Effector CD4-positive, alpha-beta T cell (primary cell): Measurements from ENCODE around the gene PRDM16.
"Not testable (repeated sequence)": the region's sequence is repeated elsewhere in the genome, so short reads cannot be mapped to it uniquely, and the experiment has no call there.

Experiments
- DNase-seq: peaks from one replicate; pipeline ENCODE4 v3.0.0-alpha.2; 2020

Gene PRDM16

DNA sequence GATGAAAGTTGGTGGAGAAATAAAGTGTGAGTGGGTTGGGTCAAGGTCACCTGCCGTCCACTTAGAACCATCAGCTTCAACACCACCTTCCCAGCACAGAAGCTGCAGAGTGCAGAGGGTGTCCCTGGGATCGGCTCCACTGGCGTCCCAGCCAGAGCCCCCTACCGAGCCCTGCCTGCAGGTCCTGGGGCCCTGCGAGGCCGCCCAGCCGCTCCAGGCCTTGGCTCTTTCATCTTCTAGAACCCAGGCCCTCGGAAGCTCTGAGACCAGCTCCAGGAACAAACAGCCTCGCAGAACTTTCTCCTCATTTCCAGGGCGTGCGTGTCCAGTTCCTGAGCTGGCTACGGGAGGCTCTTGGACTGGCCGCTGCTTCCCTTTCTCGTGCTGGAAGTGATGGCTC lies 166.0 kb downstream of the PRDM16 start:
- no peak for DNase-seq

DNA sequence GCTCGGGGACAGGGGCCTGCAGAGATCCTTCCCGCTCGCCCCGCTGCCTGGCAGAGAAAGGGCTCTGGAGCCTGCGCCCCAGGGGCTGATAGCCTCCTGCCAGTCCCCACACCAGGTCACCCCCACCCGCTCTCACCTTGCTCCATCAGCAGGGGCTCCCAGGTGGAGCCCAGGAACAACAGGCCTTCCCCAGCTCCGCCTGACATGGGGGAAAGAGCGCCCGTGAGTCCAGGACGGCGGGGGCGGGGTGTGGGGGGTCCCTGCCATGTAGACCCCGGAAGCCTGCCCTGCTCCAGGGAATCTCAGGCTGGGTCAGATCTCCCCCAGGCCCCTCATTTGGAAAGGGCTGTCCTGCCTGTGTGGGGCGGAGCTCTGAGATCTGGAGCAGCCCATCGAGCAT lies 166.5 kb downstream of the PRDM16 start:
- DNase-seq = no peak

DNA sequence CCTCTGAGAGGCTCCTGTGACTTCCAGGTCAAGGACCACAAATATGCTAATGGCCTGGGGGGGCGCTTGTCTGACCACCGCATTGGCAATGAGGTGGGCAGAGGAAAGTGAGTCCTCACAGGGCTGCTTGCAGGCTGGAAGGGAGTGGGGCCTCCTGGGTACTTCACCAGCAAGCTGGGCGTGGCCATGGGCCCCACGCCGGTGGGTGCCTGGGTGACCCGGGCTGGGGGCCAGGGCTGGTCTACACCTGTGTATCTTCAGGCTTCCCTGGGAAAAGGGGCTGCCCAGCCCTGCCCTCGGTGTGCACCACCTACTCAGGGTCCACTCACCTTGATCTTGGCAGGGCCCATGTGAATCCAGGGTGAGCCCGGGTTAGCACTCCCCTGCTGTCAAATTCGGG lies 167.4 kb downstream of the PRDM16 start:
- no peak for DNase-seq

DNA sequence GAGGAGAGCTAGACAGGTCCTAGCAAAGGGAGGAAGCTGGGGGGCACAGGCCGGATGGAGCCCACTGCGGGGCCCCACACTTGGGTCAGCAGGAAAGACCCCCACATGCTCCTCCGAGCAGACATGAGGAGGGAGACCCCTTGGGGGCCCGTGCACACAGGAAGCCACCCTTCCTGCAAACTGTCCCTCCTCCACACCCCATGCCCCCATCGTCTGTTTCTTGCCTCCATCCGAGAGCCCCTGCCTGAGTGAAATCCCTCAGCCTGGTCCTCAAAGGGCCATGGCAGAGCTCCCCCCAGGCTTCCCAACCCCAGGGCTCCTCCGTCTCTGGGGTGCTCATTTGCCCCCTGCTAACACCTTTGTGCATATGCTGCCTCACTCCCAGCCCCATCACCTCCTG lies 168.0 kb downstream of the PRDM16 start:
- no peak for DNase-seq

DNA sequence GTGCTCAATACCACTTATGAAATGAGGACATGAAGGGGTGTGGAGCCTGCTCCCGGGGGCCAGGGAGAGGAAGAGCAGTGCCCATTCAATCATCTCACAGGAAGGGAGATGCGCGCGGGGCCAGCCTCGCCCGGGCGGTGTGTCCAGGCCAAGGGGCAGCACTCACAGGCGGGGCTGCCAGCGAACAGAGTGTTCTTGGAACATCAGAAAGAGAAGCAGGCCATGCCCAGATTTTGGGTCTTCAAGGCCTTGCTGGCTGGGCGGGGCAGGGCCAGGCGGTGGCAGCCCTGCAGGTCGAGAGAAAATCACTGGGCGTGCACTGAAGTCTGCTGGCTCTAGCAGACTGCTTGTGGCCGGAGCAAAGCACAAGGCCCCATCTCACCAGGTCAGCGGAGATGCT lies 168.6 kb downstream of the PRDM16 start:
- no peak for DNase-seq

DNA sequence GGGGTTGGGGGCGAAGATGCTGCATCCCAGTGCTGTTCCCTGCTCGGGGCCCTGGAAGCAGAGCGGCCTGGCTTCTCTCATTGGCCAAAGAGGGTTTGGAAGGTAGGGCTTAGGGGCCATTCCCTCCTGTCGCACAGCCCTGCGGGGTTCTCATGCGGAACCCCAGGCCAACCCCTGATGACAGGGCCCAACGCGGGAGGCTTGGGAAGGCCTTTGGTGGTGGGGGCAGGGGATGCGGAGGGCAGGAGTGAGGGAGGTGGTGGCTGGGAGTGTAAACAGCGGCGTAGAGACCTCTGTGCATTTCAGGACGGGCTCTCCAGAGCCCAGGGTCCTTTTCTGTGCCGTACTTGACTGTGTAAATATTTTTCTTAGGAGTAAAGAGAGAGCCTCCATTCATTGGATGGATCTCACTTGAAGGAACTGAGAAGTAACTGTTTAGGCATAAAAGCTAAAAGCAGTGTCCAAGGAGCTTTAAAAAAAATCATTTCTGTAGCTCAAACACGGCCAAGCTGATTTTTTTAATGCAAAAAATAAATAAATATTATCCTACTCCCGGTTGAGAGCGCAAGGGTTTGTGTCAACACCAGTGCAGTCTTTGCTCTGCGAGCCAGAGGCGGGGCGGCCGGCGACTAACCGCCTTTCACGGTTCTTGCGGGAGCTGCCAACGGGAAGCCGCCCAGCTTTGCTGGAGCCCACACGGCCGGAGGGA lies 169.1 kb downstream of the PRDM16 start:
- no peak for DNase-seq

DNA sequence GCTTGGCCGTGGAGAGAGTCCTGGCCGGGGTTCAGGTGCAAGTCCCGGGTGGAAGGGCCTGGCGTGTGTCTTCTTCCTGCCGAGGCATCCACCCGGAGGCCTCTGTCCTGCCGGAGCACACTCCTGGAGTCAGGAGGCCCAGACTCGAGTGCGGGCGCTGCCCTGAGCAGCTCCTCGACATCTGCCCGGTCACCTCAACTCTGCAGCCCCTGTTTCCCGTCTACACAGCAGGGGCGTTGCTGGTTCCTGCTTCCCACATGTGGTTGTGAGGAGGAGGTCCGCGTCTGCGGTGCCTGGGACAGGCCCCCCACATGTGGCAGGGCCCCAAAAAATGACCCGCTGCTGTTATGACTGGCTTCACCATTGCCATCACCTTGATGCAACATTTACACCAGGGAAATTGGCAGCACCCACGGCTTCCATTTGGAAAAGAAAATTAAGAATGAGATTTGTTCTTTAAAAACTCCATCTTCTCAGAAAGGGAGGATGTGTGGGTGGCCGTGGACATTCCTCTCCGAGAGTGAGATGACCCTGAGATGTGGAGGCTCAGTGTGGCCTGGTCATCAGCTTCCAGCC lies 169.8 kb downstream of the PRDM16 start:
- DNase-seq = no peak

DNA sequence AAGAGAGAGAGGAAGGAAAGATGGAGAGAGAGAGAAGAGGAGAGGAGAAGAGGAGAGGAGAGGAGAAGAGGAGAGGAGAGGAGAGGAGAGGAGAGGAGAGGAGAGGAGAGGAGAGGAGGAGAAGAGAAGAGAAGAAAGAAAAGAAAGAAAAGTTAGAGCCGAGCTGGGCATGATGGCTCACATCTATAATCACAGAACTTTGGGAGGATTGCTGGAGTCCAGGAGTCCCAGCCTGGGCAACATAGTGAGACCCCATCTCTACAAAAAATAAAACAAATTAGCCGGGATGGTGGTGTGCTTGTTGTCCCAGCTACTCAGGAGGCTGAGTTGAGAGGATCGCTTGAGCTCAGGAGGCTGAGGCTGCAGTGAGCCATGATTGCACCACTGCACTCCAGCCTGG lies 171.0 kb downstream of the PRDM16 start:
- not testable (repeated sequence) for DNase-seq

DNA sequence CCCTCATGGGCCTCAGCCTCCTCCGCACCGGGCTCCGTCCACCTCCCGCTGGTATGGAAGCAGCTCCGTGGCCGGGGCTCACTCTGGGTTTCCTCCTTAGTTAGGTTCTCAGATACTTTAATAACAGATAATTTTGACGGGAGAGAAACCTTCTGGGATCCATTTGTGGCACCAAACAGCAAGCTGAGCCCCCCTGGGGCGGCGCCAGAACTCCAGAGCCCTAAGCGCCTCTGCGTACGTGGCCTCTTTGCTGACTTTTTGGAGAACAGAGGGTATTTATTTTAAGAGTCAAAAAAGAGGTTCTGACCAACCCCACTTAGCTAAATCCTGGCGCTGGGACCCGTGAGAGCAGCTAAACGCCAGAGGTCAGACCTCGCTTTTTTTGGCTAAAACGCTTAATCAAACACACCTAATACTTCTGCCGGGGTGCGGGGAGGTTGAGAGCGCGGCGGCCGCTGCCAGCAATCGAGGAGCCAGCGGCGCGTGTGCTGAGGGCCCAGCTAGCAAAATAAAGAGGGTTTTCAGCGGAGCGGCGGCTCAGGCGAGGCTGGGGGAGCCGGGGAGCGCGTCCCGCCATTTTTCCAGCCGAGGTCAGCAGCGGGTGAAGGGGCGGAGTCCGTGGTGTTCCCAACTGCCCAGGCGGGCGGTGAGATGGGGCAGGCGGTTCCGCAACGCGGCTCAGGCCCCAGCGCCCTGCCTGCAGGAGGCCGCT lies 171.7 kb downstream of the PRDM16 start:
- DNase-seq = no peak

DNA sequence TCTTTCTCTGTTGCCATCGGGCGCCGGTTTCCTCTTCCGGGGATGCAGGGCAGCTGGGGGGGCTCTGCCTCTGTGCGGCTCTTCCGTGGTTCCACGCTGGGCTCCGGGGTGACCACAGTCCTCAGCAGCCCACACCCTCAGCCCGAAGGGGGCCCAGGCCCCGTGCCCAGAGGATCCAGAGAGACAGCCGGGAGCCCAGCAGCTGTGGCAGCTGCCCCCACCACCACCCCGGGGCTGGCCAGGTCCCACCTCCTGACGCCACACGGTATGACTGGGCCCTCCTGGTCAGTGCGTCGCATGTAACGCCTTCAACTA lies 172.2 kb downstream of the PRDM16 start:
- DNase-seq = no peak

DNA sequence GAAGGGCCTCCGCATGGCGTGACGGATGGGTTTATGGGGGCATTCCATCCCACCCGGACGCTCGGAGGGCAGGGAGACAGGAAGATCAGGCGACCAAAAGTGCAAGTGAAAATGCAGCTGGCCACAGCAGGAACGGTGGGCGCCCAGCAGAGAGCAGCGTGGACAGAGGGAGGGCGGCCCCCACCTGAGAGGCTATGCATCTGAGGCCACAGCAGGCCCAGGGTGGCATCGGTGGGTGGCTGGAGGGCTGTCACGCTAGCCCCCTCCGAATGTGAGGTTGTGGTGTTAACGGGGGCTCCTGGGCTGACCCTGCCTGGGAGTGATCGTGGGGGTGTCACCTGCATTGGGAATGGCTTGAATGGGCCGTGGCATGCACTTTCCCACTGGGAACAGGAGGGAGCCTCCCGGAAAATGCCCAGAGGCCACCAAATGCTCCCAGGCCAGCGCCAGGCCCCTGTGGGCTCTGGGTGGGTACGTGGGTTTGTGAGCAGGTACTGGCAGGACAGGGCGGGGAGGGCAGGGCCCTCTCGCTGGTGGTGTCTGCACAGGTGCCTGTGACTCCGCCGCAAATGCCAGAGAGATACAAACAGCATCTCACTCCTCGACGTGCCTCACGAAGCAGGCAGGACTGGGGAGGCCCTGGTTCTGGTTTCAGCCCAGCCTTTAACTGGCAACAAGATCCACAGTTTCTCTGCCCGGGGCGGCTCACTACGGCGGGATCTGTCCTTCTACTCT lies 172.8 kb downstream of the PRDM16 start:
- no peak for DNase-seq

DNA sequence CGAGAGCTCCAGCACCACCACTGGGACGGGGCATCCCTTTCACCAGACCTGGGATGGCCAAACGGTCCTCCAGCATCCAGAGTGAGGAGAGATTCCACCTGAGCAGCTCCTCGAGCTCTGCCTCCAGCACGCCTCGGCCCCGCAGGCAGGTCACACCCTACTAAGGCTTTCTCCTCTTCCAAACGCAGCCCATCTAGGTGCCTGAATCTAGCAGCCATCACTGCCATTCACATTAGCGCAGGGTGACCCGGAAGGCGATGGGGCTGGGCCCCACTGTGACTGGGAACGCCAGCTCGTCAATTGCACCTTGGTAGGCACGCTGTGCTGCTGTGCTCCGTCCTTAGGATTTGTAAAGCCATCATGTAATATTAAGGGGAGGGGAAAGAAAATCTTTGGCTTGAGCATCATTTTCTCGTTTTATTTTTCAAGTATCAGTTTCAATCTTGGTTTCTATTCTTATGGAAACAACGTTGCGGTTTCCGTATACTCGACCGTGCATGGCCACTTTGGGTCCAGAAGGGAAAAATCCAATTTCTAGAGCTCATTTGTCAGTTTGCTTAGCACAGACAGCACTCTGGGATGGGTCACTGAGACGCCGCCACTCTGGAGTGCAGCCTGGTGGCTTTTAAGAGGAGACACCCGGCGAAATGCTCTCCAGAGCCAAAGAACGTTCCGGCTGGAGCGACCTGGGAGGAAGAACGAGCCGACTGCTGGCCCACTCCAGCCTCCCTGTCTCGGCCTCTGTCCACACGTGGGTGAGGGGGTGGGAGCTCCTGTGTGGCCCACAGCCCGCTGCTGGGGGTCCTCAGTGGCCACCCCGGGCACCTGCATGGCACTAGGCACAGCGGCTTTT lies 173.6 kb downstream of the PRDM16 start:
- no peak for DNase-seq

DNA sequence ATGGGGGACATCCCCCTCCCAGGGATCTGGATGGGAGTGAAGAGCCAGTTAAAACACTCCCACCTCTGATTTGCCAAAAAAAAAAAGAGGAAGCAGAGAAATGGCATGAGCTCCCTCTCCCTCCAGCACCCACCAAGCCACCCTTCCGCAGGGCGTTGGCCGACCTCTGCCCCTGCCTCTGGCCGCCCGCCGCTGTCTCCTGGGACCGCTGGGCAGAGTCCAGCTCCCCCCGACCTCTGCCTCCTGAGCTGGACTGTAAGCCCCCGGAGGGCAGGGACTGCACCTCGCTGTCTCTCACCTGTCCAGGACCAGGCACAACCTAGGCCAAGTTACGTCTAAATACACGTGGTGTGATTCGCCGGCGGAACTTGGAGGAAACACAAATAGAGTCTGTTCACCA lies 174.3 kb downstream of the PRDM16 start:
- no peak for DNase-seq

DNA sequence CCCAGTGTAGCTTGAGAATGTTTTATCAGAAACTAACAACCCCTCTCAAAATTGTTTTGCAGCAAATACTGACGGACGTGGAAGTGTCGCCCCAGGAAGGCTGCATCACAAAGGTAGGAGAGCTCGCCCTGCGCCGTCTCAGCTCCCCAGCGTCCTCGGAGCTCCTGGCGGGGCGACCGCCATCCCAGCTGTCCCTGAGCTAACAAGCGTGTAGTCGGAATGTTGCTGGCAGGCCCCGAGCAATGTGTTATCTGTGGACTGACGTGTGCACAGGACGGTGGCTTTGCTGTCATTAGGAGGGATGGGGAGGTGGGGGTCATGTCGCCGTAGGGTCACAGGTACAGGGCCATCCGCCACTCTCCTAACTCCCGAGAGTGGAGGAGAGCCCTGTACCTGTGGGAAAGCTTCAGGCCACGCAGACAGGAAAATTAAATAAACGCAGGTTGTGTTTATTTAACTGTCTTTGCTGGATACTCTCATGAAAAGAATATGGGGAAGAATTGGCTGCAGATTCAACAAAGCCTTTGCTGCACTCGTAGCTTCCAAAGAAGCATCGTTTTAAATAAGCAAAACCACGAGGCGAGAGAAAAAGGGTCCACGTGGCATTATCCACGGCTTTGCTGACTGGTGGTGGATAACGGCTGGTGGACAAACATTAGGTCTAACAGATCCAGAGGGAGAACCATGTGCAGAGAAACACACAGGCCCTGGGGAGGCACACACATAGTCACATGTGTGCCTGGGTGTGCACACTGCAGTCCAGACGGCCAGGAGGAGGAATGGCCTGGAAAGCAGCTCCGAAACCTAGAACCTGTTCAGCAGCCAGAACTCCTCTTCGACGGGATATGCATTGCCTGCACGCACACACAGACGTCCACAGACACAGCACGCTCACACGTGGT lies 175.3 kb downstream of the PRDM16 start:
- no peak for DNase-seq

DNA sequence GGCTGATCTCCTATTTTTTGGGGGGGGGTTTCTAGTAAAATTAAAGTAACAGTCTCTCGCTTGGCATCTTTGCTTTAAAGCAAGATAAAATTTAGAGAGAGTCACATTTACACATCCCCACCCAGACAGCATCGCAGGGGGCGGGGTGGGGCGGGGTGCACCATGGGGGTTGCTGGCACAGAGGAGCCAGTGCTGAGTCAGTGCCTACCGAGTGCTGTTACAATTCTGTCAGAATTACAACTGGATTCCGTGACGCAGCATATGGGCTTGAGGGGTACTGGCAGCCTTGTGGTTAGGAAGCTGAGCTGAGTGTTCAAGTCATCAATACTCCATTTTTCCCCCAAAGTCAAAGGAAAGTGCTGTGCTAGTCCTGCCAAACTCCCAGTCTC lies 175.9 kb downstream of the PRDM16 start:
- DNase-seq = no peak

DNA sequence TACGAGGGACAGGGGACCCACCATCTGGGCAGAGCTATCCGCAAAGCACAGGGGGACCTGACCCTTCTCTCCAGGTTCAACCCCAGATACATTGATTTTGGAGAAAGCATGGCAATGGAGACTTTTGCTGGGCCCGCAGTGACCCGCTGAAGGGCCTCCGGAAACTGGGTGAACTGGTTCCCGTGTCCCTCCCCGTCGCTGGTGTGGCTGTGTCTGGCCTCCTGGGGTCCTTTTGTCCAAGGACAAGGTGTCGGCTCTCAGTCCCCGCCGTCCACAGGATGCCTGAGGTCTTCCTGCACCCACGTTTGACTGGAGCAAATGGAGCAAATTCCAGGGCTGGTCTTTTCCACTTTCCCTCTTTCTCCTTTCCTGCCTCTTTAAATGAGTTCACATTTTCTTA lies 176.3 kb downstream of the PRDM16 start:
- DNase-seq = no peak

DNA sequence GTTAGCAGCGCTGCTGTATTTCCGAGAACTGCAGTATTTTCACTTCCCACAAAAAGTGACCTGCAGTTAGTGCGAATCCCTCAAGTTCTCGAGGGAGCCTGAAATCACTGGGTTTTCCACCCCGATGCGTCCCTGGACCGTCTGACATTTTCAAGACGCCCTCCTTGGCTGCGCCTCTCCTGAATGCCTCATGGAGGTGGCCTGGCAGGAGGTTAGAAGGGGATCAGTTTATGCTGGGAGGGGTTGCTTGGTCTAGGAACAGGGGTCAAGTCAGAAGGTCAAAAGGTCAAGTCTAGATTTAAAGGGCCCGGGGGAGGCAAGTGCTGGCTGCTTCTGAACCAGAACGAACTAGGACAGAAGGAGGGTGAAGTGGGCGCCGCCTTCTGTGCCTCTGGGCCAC lies 176.8 kb downstream of the PRDM16 start:
- DNase-seq = no peak

DNA sequence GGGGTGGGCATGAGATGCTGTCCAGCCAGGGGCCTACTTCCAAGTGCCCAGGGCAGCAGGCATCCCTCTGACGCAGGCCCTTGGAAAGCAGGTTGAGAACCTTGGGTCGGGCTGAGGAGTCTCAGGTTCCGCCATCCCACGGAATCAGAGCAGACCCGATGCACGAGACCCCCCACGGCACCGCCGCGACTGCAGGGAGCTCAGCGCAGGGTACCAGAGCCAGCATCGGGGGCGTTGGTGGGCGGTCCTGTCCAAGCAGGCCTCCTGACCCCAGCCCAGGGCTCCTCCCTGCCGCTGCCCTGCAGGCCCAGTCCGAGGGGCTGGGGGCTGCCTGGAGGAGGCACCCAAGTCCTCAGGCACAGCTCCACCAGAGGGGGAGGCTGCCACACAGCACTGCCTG lies 177.2 kb downstream of the PRDM16 start:
- no peak for DNase-seq

DNA sequence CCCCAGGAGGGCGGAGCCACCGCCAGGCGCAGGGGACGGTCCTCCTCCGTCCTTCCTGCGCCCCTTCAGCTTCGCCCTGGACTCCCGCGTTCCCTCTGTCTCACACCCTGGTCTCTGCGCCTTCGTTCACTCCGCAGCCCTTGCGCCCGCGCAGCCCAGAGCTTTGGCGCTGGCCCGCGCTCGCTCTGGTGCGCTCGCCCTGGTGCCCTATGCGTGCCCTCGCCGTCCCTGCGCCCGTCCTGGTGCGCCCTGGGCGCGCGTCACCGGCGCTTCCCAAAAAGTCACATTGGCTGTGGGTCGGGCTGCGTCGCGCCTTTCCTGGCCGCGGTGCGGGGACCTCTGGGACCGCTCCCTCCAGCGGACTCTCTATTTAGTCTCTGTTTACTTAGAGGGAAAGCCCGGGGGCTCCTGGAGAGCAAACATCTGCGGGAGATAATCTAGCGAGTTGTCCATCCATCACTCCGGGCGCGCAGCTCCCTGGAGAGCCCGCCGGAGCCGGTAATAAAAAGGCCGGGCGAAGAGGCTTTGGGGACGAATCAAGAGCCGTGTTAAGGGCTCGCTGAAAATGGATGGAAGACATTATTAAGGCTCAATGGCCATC lies 178.6 kb downstream of the PRDM16 start:
- DNase-seq = no peak

DNA sequence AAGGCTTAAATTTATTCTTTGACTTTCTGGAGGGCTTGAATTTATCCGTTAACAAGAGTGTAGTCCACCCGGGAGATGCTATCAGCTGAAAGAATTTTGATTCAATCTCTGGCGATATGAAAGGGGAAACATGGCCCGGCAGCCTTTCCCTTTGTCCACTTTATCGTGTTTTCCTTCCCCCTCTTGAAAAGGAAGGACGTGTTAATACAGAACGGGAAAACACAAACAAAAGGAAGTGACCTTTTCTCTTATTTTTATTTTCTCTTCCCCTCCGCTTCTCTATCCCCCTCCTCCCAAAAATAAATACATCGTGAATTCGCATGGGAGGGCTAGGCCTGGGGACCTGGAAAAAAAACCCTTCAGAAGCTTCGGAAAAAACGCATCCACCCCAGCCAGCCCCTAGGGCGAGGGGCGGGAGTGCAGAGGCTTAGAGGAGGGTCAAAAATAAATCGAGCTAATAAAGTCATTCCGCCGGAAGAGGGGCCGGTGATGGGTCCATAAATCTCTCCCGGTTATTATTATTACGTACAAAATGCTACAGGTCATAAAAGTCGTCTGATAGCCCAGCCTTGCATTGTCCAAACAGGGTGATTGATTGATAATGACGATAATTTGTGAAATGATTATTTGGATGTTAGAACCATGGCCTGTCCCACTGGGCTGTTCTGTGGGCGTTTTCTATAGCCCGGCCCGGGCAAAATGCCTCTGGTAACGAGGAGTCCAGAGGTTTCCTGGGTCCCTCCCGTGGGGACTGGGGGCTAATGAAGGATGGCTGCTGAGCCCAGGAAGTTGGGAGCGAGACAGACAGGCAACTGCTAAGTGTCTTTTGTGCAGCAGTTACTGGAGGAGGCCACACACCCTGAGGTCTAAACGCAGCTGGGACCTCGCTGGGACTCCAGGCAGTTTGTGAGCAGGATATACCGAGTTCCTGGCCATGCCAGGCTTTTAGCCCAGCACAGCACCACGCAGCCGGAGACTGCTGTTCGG lies 179.4 kb downstream of the PRDM16 start:
- no peak for DNase-seq
